B cell (primary cell): ENCODE results near the gene ZRANB1. TPM values are rescaled to one million over a fixed set of nuclear protein-coding genes. Genes with fewer than 3 reads are reported as not detected.

Experiments
- ATAC-seq: fragments of 200-7000 bp; cut with Tn5 transposase; one replicate; pipeline ENCODE4 v1.10.0; 2021; ENCODE audit warnings: low read depth, mild to moderate bottlenecking, moderate number of reproducible peaks, moderate library complexity
- CTCF ChIA-PET: fragments of 350-600 bp; sonication (Branson Sonifier 250); formaldehyde crosslinking; loops from one replicate; lab custom pipeline; 2021; ENCODE audit warnings: antibody characterized with exemption, inconsistent platforms; lab: Charles Lee
- POLR2A ChIA-PET: fragments of 350-600 bp; sonication (Branson Sonifier 250); formaldehyde crosslinking; loops from one replicate; lab custom pipeline; 2021; ENCODE audit warnings: antibody characterized with exemption; lab: Charles Lee
- DNase-seq: peaks from one replicate; pipeline ENCODE4 v3.0.0; 2013
- H2AFZ ChIP-seq: 2 replicates; pipeline ENCODE4 v1.6.1; 2012; ENCODE audit warnings: mild to moderate bottlenecking, low read depth, low read length; ENCODE audit not compliant: insufficient read depth, poor library complexity, severe bottlenecking
- H3K27ac ChIP-seq, 2 donors: 1 replicate in 1 of 2; 2 replicates in 1 of 2; pipeline ENCODE4 v1.5.1; 2012 to 2013; ENCODE audit warnings: low read length in 2 of 2, mild to moderate bottlenecking in 2 of 2, moderate library complexity in 1 of 2
- H3K27me3 ChIP-seq, 4 experiments: fragments of 200-600 bp in 1 of 4; sonication (generic) in 1 of 4; replicated peaks in 1 of 4; 1 replicate in 2 of 4; 2 replicates in 2 of 4; pipeline versions ENCODE4 v1.6.1 to v1.7.0; 2013 to 2016; ENCODE audit warnings: low read length in 3 of 4, mild to moderate bottlenecking in 2 of 4, mixed read lengths in 1 of 4, moderate library complexity in 1 of 4; ENCODE audit not compliant: insufficient read depth in 4 of 4, control insufficient read depth in 3 of 4; ENCODE audit errors: control extremely low read depth in 1 of 4
- H3K36me3 ChIP-seq, 2 experiments: replicated peaks in 1 of 2; 1 replicate in 1 of 2; 2 replicates in 1 of 2; pipeline versions ENCODE4 v1.6.1 to v1.7.1; 2013; ENCODE audit warnings: low read length in 1 of 2; ENCODE audit not compliant: insufficient read depth in 2 of 2, control insufficient read depth in 1 of 2; ENCODE audit errors: control extremely low read depth in 1 of 2, extremely low read depth in 1 of 2
- H3K4me1 ChIP-seq, 2 donors: fragments of 200-600 bp in 1 of 2; sonication (generic) in 1 of 2; 1 replicate in 1 of 2; 2 replicates in 1 of 2; pipeline versions ENCODE4 v1.5.1 to v1.6.1; 2013 to 2017; ENCODE audit warnings: low read length in 2 of 2; ENCODE audit not compliant: control insufficient read depth in 2 of 2, insufficient read depth in 2 of 2
- H3K4me2 ChIP-seq: replicated peaks from 2 replicates; pipeline ENCODE3; 2012; ENCODE audit warnings: mild to moderate bottlenecking, low read depth, low read length; ENCODE audit not compliant: poor library complexity, severe bottlenecking
- H3K4me3 ChIP-seq, 5 experiments: fragments of 200-600 bp in 1 of 5; sonication (generic) in 1 of 5; 1 replicate in 3 of 5; 2 replicates in 2 of 5; pipeline versions ENCODE4 v1.5.1 to v1.7.0; 2011 to 2016; ENCODE audit warnings: low read length in 4 of 5, mild to moderate bottlenecking in 4 of 5, low read depth in 2 of 5, control low read depth in 1 of 5, moderate library complexity in 1 of 5; ENCODE audit not compliant: insufficient read depth in 1 of 5; ENCODE audit errors: control extremely low read depth in 1 of 5, extremely low read depth in 1 of 5
- H3K79me2 ChIP-seq: fragments of 200-600 bp; sonication (generic); one replicate; pipeline ENCODE4 v1.6.0; 2016; ENCODE audit warnings: low read length; ENCODE audit not compliant: control insufficient read depth, insufficient read depth
- H3K9ac ChIP-seq: fragments of 200-600 bp; sonication (generic); 2 replicates; pipeline ENCODE4 v1.6.1; 2017; ENCODE audit warnings: mild to moderate bottlenecking, low read length, moderate library complexity
- H3K9me3 ChIP-seq, 3 donors: one replicate each; pipeline versions ENCODE4 v1.6.1 to v1.7.1; 2013; ENCODE audit warnings: low read length in 2 of 3; ENCODE audit not compliant: control insufficient read depth in 2 of 3, insufficient read depth in 1 of 3; ENCODE audit errors: control extremely low read depth in 1 of 3
- H4K20me1 ChIP-seq: 2 replicates; pipeline ENCODE4 v1.6.0; 2012; ENCODE audit warnings: mild to moderate bottlenecking, low read length; ENCODE audit not compliant: insufficient read depth, control insufficient read depth, poor library complexity, severe bottlenecking
- H3K27ac Mint-ChIP-seq: one replicate; pipeline ENCODE4 v1.8.0; 2021; ENCODE audit warnings: mixed read lengths
- H3K27me3 Mint-ChIP-seq: one replicate; pipeline ENCODE4 v1.8.0; 2021; ENCODE audit warnings: mixed read lengths
- H3K4me1 Mint-ChIP-seq: one replicate; pipeline ENCODE4 v1.8.0; 2021; ENCODE audit warnings: mixed read lengths
- H3K4me3 Mint-ChIP-seq: one replicate; pipeline ENCODE4 v1.8.0; 2021; ENCODE audit warnings: mixed read lengths
- H3K9me3 Mint-ChIP-seq: one replicate; pipeline ENCODE4 v1.8.0; 2022; ENCODE audit warnings: mixed read lengths; ENCODE audit not compliant: insufficient read depth
- CTCF ChIP-seq: fragments of 200-600 bp; IDR thresholded peaks from one replicate; pipeline ENCODE4 v1.8.0; 2022; ENCODE audit warnings: antibody characterized with exemption, mild to moderate bottlenecking
- EZH2 ChIP-seq: IDR thresholded peaks from 2 replicates; pipeline ENCODE4 v1.6.1; 2012; ENCODE audit warnings: borderline replicate concordance, low read depth, mild to moderate bottlenecking, moderate library complexity, low read length; ENCODE audit not compliant: insufficient read depth, poor library complexity, severe bottlenecking
- WGBS: methylation state at CpG from one replicate; pipeline ENCODE4 v1.1.5; 2013; ENCODE audit warnings: missing lambda C conversion rate; ENCODE audit not compliant: insufficient coverage; 5-methylcytosine and 5-hydroxymethylcytosine counted together
- intact Hi-C: fragments of 100-400 bp; cut with micrococcal nuclease; formaldehyde crosslinking; loops from one replicate; pipeline ENCODE4 v1.10.0; 2022
- polyA plus RNA-seq: library from polyadenylated mRNA; depleted of rRNA; stranded (reverse); fragments of >200 nt; gene quantifications from 2 replicates; pipeline ENCODE4 v1.2.3, GENCODE V29; 2012
- total RNA-seq, 2 donors: library from RNA; stranded (reverse); fragments of 120-200 nt in 1 of 2; gene quantifications; 1 replicate in 1 of 2; 2 replicates in 1 of 2; pipeline versions ENCODE4 v1.2.3 to v1.2.4, GENCODE V29; 2013 to 2022

Gene ZRANB1
- total and polyA plus RNA-seq, 2 donors (not counting 1 experiment from before 2014, with no cell fraction given) = 6.5 to 28.0 TPM

DNA sequence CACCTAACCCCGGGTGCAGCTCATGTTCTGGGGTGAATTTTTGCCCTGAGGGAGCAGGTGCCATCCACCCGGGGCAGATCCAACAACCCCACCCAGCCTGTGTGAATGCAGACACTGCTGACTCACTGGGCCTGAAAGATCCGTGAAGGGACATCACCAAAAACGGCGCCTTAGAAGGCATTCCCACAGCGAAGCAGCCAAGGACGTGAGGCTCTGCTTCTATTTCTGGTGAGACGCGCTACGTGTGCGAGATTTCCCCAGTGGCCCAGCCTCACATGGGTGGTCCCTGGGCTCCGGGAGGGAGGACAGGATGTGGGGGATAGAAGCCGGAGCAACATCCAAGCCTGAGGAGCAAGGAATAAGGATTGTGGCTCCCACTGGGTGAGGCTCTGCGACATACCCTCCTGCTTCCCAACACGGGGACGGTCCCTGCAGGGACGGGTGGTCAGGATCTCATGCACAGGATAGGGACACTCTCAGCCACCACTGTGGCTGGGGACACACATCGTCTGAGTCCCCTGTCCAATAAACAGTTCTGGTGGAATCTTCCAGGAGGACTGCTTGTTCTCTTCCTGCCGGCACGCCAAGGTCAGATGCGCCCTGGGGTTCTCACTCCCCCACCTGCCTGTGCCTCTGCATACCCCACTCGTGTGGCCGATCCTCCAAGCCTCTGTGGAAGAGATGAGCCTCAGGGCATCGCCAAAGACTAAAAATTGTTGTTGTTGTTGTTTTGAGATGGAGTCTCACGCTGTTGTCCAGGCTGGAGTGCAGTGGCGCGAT is 70.2 kb downstream of the ZRANB1 start:
- Mint-ChIP-seq H3K27ac (no peak overlapping the region), H3K4me3 (no peak overlapping the region), H3K4me1 (no peaks in the 10 kb centered on the region), H3K27me3 (peaks cover 24% of the 10 kb centered on the region), H3K9me3 (no peaks in the 10 kb centered on the region)
- no peaks in the 10 kb centered on the region for H3K36me3 ChIP-seq
- no peak overlapping the region for H3K4me2 ChIP-seq
- no peak for TF ChIP-seq CTCF
- TF ChIP-seq EZH2 = no peak
- H3K79me2 ChIP-seq = no peaks in the 10 kb centered on the region
- H3K27me3 ChIP-seq = peaks cover 0 to 3% (median 0%) of the 10 kb centered on the region in 4 experiments
- H4K20me1 ChIP-seq = no peaks in the 10 kb centered on the region
- no peak overlapping the region for H3K4me3 ChIP-seq
- no peaks in the 10 kb centered on the region for H3K4me1 ChIP-seq
- H2AFZ ChIP-seq = no peak overlapping the region
- POLR2A ChIA-PET = no interaction called here
- 90% methylated on average over 21 of the region's 27 CpGs for WGBS
- no peak overlapping the region for H3K9ac ChIP-seq
- no peak for DNase-seq
- no peak for ATAC-seq
- no peak overlapping the region for H3K27ac ChIP-seq
- no peaks in the 10 kb centered on the region for H3K9me3 ChIP-seq
- CTCF ChIA-PET = no interaction called here
- intact Hi-C loops = no loop called here

GRCh38 chr10:125012851-125013528 is 71.1 kb downstream of the ZRANB1 start:
- no peak overlapping the region for H3K27ac ChIP-seq
- H3K4me2 ChIP-seq = no peak overlapping the region
- Mint-ChIP-seq H3K4me1 (no peaks in the 10 kb centered on the region), H3K4me3 (no peak overlapping the region), H3K9me3 (no peaks in the 10 kb centered on the region), H3K27me3 (peaks cover 24% of the 10 kb centered on the region), H3K27ac (no peak overlapping the region)
- no peaks in the 10 kb centered on the region for H3K9me3 ChIP-seq
- H2AFZ ChIP-seq = no peak overlapping the region
- H3K27me3 ChIP-seq = peaks cover 0 to 3% (median 0%) of the 10 kb centered on the region in 4 experiments
- H4K20me1 ChIP-seq = no peaks in the 10 kb centered on the region
- H3K79me2 ChIP-seq = no peaks in the 10 kb centered on the region
- TF ChIP-seq EZH2 (no peak), CTCF (no peak)
- no peak overlapping the region for H3K9ac ChIP-seq
- DNase-seq (no peak), ATAC-seq (no peak)
- no peaks in the 10 kb centered on the region for H3K36me3 ChIP-seq
- intact Hi-C loops = no loop called here
- CTCF ChIA-PET = no interaction called here
- POLR2A ChIA-PET = no interaction called here
- no peaks in the 10 kb centered on the region for H3K4me1 ChIP-seq
- H3K4me3 ChIP-seq = no peak overlapping the region
- 90% methylated on average over 14 of the region's 15 CpGs for WGBS
